HG03045 (cell line): ENCODE data around the gene STX11.

ENCODE experiments used
- ATAC-seq: cut with Tn5 transposase; IDR thresholded peaks from one replicate; pipeline ENCODE4 v1.9.1; 2021; ENCODE audit warnings: mild to moderate bottlenecking, moderate library complexity; ENCODE audit not compliant: unreplicated experiment

The STX11 gene

DNA sequence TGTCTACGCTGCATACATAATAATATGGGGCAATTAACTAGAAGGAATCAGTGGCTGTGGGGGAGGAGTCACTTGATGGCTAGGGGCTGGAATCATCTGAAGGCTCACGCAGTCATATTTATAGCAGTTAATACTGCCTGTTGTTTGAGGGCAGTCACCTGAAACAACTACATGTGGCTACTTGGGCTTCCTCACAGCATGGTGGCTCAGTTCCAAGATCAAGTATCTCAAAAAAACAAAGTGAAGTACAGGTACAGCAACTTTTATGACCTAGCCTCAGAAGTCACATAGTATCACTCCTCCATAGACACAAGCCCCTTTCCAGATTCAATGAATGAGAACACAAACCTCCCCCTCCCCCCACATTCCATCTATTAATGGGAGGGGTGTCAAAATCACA is 63.7 kb downstream of the STX11 start:
- no peak for ATAC-seq

DNA sequence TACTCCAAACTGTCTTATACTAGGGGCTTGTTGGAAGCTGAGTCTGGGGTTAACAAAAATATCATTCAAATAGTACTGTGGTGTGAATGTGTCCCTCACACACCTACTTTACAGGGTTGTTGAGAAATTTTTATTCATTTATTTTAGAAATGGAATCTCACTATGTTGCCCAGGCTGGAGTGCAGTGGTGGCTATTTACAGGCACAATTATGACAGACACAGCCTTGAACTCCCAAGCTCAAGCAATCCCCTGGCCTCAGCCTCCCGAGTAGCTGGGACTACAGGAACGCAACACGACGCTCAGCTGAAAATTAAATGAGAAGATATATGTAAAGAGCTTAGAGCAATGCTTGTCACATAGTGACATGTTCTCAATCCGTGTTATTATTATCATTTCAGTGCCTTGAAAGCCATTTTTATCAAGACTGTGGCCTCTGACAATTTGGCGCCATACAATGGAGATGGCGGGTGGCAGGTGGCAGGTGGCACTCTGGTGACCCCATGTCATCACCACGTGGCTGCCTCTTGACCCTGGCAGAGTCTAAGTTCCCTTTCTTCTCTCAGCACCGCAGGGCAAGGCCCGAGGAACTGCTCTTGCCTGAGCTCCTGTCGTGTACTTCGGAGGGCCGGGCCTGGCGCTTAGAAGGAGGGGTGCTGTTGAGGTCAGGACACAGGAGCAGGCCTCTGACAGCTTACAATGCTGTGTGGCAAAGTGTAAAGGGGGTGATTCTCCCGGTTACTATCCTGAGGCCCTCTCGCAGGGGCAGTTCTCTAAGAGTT is 64.5 kb downstream of the STX11 start:
- ATAC-seq = no peak

DNA sequence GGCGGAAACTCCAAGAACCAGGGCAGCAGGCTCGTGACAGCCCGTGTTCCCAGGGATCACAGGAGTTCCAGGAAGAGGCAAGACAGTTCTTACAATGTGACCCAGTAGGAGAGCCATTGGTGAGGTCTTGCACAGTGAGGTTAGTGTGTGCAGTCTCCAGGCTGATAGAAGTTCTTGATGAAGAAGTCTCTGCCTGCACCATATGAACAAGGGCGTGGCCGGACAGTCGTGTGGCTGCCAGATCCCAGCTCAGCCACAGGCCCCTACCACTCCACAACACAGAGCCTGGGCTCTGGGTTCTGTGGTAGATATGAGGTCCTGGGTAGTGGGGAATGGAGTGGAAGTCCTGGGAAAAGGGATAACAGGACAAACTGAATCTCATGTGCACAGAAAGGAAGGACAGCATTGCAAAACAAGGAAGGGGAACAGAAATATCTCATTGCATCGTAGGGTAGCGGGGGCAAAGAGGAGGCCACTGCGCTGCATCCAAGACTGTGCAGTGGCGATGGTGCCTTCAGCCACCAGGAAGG is 65.2 kb downstream of the STX11 start:
- ATAC-seq = no peak

DNA sequence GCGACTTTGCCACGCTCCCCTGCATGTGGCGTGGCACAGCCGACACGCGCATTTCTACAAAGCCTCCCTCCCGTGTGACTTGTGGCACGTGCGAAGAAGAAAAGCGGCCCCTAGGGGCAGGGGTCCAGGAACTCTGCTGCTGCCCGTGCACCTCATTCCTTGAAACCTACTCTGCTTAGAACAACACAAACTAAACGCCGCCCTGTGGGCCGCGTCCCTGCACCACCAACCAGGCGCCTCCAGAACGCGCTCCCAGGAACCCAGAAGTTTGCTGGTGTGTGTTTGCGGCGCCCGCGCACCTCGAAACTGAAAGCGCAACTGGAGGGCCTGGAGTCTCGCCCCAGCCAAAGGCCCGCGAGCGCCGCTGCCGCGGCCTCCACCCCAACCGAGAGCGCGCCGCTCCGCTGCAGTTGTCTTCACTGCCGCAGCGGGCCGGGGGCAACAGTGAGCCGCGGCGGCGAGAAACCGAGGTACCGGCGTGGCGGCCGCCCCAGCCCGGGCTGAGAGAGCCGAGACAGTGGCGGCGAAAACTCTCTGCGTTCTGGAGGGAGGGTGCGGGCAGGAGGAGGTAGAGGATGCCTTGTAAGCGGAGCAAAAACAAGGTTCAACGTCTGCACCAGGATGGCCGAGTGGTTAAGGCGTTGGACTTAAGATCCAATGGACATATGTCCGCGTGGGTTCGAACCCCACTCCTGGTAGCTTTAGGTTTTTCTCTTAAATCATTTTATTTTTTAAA is 65.8 kb downstream of the STX11 start:
- ATAC-seq = peak; percentile 94

DNA sequence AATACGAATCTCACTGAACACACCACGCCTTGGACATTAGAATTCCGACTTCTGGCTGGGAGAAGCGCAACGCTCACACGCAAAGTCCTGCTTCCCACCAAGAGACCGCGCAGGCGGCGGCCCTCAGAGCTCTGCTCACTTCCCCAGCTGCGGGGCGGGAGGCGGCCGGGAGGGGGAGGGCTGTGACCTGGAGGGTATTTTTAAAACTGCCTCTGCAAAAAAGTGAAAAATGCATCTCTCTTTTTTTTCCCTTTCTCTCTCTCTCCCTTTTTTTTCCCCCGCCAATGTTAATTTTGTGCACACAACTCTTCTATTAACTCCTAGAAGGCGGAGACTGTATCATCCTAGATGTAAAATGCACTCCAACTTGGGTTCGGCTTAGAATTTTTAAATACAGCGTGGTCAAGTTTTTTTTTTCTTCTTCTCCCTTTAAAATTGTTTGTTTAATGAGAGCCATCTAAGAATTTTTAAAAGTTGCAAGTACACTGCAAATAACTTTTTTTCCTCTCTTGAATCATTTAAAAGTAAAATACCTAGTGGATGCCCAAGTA is 66.4 kb downstream of the STX11 start:
- ATAC-seq = peak; percentile 45

DNA sequence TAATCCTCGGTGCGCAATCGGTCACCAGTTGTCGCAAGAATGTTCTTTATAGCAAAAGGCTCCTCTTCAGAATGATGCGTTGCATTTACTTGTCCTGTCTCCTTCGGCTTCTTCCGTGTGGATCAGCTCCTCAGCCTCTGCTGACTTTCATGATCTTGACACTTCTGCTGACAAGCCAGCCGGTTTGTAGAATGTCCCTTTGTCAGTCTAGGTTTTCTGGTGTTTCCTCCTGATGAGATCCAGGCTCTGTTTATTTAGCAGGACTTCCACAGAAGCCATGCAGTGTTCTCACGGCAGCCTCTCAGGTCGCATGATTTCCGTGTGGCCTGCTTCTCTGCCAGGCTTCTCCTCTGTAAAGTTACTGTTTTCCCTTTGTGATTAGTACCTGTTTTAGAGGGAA is 66.9 kb downstream of the STX11 start:
- no peak for ATAC-seq

GRCh38 chr6:144217797-144218196 is 67.5 kb downstream of the STX11 start:
- no peak for ATAC-seq

DNA sequence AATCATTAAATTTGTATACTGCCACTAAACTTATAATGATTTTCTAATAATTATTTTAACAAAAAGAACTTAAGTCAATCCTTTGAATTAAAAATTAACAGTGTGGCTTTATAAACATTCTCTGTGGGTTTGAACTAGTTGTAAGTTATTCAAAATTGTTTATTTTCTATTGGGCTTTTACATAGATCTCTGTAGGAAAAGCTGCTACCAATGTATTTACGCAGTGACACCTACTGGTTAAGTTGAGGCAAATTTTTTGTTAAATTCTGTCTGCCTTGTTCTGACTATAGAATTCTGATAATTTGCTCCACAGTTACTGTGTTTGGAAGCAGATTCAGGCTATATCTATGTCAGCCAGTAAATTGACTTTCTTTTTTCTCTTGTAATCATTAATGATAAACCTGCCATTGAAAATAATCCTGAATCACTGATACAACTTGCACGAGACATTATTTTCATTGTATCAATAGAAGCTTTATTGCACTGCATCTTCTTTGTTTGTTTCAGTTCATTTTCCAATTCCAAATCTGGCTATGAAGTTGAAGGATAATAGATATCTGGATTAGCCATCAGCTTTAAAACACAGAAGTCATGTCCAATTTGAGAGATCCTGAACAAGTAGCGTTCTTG is 68.9 kb downstream of the STX11 start:
- no peak for ATAC-seq

DNA sequence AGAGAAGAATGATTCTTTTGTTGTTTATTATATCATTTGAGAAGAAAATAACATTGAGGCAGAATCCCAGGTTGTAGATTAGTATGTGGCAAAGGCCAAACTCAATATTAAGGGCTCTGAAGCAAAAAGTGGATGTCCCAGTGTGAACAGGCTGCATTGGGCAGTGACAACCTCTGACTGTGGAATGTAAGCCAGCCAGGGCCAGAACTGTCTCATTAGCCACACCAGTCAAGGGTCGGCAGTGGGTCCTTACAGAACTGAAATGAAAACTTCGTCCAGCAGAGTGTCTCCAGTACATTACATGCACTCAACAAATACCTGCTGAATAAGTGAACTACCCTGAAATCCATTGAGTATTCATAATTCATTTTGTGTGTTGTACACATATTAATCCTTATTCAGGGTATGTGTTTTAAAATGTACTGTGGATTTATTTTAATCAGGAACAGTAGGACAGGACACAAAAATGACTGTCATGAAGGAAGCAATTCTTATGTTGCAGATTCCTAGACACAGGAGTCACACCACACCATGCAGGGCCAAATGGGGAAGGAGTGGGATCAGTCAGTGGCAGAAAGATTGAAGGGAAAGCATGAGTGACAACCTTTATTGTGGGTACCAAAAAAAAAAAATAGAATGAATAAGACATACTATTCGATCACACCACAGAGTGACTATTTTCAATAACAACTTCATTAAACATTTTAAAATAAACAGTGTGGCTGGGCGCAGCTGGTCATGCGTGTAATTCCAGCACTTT is 69.9 kb downstream of the STX11 start:
- no peak for ATAC-seq

- ATAC-seq = no peak
These were observed 73.4 kb downstream of the STX11 start for GRCh38 chr6:144223686-144224085.

- ATAC-seq = no peak
These were observed 81.4 kb downstream of the STX11 start for GRCh38 chr6:144231721-144232120.

- ATAC-seq = no peak
These were observed 82.0 kb downstream of the STX11 start for GRCh38 chr6:144232176-144232831.

DNA sequence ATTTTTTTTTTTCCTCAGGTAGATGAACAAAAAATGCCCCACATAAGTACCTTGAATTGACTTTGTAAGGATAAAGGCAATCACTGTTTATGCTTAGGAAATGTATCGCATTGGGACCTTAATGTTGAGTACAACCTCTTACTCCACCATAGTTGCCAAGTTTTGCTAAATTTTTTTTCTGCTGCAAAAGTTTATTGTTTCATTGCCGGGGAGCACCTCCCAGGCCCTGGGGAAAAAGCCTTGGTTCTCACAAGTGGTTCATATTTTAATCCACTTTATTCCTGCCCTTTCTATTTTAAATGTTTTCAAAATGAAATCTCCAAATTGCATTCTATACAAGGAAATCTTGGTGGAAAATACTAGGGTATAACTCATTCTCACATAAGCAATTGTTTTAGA is 82.5 kb downstream of the STX11 start:
- no peak for ATAC-seq

GRCh38 chr6:144234399-144234798 is 84.1 kb downstream of the STX11 start:
- ATAC-seq = no peak

DNA sequence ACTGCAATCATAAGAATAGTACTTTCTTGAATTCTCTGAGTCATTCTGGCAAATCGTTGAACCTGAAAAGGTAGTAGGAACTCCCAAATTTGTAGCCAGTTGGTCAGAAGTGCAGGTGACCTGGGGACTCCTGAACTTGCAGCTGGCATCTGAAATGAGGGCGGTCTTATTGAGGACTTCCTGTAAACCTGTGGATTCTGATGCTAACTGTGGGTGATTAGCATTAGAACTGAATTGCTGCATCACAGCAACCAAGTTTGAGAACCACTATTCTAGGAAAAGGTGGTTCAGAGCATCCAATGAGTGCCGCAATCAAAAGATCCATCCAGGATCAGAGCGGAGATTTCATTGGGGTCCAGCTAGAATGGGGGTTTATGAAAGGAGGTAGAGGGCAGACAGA is 84.6 kb downstream of the STX11 start:
- ATAC-seq = no peak
